Left forelimb (tissue), 1 donor: ENCODE results near the gene CMTM2.

Source experiments
- DNase-seq: peaks from one replicate; pipeline ENCODE4 v3.0.0-alpha.2; 2018; ENCODE audit warnings: low spot score

CMTM2 gene

GRCh38 chr16:66578651-66579531 is at the start of gene CMTM2:
Gene CMTM2 (plus strand): TSS chr16:66579463. CDS start chr16:66579608, 145 bp downstream.
- peak; percentile 75 for DNase-seq

DNA sequence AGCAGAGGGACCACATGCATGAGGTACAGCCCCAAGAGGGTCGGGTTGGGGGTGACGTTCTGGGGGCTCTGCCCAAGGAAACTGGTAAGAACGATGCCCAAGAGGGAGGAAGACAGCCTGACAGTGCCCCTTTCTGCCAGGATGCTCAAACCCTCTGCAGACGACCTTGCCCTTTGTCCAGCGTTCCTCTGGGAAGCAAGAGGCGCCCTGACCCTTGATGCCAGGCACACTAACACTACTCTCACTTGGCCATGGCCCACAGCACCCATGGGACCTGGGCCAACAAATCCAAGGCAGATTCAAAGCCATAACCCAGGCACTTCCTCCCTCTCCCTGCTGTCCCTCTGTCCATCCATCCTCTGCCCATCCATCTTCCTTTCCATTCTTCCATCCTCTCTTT is 49.8 kb upstream of the CMTM2 start:
- DNase-seq = peak; percentile 40

- no peak for DNase-seq
Measured at GRCh38 chr16:66534376-66534799, 44.9 kb upstream of the CMTM2 start.

- no peak for DNase-seq
Measured at GRCh38 chr16:66536525-66536924, 42.7 kb upstream of the CMTM2 start.

DNA sequence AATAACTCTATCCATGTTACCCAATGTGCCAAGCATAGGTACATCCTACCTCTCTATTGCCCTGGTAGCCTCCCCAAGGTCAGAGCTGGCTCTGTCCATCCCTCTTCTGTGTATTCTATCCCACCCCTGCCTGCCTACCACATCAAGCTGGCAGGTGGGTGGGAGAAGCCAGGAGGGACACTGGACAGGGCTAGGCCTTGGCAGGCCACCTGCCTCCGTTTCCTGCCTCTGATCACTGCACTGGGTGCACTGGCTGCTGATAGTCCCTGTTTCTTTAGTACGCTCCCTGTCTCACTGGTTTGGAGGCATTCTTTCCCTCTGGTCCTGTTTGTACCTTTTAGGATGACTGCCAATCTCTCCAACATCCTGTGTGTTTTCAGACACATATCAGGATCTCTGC is 42.0 kb upstream of the CMTM2 start:
- DNase-seq = no peak

GRCh38 chr16:66538910-66539309 is 40.4 kb upstream of the CMTM2 start:
- no peak for DNase-seq

DNA sequence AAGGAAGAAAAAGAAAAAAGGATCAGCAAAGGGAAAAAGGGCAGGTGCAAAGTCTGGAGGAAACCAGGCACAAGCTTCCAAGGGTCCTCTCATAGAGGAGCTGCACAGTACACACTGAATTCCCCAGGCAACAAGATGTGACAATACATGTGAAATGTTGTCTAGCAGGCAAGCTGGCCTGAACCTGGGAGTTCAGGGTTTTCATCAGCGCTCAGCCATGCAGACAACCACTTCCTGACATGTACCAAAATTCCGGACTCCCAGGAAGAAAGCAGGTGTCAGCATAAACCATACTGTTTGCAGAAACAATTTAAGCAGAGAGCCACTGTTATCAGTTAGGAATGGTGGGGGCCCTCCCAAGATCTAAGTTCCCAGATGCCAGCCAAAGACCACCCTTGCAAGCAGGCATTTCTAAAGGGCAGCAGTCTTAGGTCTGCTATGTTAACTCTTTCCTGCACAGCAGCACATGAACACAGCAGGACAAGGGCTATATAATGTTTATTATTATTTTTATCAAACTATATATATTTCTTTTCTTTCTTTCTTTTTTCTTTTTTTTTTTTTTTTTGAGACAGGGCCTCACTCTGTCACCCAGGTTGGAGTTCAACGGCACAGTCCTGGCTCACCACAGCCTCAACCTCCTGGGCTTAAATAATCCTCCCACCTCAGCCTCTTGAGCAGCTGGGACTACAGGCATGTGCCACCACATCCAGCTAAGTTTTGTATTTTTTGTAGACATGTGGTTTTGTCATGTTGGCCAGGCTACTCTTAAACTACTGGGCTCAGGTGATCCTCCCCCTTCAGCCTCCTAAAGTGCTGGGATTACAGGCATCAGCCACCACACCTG is 39.4 kb upstream of the CMTM2 start:
- no peak for DNase-seq

DNA sequence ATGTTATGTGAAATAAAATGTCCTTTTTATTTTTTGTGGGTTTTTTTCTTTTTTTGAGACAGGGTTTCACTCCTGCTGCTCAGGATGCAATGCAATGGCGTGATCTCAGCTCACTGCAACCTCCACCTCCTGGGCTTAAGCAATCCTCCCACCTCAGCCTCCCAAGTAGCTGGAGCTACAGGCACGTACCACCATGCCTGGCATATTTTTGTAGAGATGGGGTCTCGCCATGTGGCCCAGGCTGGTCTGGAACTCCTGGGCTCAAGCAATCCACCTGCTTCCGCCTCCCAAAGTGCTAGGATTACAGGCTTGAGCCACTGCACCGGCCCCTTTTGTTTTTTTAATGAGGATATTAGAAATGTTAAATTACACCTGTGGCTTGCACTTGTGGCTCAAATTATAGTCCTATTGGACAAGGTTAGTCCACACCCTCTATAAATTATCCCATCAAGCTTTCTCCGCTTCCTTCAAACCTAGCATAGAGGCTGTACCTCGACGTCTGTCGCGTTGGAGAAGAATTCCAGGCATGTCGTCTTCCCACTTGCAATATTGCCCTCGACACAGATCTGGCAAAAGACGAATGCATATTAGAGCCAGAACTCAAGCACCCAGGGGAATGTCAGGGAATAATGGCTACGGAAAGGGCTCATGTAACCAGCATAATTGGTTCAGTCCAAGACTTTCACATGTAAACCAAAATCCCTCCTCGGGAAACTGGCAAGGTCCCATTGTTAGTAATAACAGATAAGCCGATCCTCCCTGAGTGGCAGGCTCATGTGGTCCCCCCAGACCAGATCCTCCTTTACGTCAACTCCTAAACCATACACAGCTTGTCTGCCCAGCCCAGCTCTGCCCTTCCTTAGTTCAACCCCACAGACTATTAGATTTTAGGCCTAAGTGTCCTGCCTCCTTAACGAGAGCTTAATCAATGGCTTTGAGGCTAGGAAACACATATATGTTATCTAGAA is 37.6 kb upstream of the CMTM2 start:
- DNase-seq = no peak

DNA sequence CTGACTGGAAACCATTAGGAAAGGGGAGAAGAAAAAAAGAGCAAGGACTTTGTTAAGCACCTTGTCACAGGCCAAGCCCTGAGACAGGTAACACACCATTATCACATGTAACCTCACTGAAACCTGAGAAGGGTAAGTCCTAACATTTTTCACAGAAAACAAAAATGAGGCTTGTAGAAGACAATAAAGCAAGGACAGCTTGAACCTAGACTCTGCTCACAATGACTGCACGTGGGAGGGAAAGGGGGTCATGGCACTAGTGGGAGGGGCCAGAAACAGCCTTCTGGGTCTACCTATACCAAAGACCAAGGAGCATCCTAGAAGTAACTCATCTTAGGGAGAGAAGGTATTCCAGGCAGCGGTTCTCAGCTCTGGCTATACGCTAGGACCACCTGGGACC is 36.9 kb upstream of the CMTM2 start:
- DNase-seq = no peak

- DNase-seq = no peak
Measured at GRCh38 chr16:66543541-66543940, 35.7 kb upstream of the CMTM2 start.

DNA sequence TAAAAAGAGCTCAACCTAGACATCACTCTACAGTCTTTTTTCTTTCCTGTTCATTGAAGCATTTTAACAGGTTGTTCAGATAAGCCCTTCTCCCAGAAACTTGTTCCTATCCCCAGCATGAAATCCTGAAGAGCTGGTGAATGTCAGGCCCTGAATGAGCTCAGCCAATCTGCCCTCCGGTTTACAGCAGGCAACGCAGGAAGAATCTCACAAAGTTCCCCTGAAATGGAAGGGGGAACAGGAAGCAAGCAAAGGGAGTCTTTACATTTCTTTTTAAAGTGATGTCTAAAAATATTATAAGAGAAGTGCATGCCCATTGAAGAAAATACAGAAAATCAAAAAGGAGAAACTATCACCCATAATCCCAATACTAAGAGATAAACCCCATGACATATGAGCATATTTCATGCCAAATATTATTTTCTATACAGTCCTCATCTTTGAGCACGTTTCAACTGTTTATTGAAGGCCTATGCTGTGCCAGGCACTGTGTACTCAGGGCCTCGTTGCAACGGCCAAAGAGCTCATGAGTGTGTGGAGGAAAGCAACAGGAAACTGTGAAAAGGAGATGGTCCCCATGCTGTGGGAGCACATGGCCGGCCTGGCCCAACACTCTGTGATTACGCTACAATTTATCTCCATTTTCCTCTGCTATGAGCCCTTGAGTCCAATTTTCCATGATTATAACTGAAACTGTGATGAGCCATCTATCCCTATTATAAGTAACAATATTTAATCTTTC is 35.1 kb upstream of the CMTM2 start:
- DNase-seq = no peak

DNA sequence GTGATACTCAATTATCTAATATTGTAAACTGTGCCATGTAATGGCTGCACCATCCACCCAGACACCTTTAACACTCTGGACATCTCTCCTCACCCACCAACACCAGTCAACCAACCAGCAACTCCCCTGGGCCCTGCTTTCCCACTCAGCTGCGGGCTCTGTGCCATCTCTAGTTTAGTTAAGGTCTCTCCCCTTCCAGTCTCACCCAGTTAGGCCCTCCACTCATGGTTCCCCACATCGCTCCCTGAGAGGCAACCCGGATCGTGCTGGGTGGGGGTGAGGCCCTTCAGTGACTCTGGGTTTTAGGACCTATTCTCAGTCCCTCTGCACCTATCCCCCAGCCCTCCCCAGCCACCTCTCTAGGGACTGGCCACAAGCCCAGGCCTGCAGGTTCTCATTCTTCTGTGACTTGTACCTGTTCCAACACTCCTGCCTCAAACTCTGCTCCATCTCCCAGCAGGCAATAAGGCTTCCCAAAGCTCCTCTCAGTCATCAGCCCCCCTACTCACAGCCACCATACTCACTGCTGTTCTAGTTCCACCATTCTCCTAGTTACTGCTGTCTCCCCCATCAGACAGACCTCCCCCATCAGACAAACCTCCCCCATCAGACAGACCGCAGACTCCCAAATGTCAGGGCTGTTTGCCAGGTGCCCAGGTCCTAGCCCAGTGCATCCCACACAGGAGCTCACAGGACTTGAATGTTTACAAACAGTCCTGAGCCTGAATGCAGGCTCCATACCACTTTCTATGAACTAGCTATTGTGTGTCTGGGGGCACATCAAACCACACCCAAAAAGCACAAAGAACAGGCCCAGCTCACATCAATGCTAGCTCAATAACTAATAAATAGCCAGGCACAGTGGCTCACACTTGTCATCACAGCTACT is 31.9 kb upstream of the CMTM2 start:
- no peak for DNase-seq

- no peak for DNase-seq
Measured at GRCh38 chr16:66548068-66548467, 31.2 kb upstream of the CMTM2 start.

- no peak for DNase-seq
Measured at GRCh38 chr16:66548868-66549267, 30.4 kb upstream of the CMTM2 start.

DNA sequence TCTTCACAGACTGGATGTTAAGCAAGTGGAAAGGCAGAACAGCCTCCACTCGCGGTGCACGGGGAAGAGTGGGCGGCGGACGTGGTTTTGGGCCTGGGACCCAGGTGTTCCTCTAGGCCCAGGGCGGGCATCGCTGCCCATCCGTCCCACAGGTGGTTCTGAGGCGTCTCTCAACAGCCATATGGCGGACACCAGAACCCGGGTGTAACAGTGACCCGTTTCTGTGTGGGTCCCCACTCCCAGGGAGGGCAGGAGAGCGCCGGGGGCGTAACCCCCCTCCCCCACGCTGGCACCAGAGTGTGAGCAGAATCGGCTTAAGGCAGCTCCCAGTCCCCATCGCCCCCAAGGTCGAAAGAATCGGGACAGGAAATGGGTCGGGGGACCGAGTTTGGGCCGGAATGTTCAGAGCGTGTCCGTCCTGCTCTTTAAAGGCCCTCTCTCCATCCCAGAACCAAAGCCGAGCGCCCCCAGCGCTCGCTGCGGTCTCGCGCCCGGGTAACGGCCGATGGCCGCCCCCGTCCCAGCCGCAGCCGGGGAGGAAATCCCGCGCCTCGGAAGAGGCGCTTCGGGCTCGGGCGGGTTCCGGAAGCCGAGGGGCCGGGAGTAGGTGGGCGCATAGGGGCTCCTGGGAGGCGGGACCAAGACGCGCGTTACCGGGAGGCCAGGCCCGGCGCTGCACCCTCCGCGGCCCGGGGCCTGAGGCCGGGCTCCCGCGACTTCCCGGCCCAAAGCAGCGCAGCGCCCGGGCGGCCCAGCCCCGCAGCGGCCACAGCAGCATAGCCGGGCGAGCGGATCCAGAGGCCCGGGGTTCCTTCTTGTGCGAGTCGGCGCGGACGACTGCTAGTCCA is 29.8 kb upstream of the CMTM2 start, which contains the start of gene TK2:
TK2 (minus strand) TSS at position 839 of the 848 bp plus-strand sequence; CDS start at position 778, 61 bp downstream.
- DNase-seq = peak; percentile 91

GRCh38 chr16:66551348-66551759 is 27.9 kb upstream of the CMTM2 start:
- DNase-seq = no peak

DNA sequence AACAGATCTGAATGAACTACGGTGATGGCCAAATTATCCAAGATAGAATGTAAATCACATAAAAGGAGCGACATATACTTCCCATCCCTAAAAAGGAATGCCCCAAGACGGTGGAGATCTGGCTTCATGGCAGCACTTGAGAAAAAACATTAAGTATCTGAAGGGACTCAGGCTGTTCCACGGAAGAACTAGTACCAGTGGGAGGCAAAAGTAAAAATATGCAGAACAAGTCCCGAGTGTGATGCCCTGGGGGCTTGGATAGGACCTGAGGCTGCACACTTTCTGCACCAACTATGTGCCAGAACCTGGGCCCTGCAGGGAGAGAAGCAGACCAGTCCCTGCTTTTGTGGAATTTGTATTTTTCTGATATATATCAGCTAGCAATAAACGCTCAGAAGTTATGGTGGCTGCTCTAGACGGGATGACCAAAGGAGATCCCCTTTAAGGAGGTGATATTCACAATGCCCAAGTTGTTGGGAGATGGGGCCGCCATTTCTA is 27.4 kb upstream of the CMTM2 start:
- DNase-seq = no peak

DNA sequence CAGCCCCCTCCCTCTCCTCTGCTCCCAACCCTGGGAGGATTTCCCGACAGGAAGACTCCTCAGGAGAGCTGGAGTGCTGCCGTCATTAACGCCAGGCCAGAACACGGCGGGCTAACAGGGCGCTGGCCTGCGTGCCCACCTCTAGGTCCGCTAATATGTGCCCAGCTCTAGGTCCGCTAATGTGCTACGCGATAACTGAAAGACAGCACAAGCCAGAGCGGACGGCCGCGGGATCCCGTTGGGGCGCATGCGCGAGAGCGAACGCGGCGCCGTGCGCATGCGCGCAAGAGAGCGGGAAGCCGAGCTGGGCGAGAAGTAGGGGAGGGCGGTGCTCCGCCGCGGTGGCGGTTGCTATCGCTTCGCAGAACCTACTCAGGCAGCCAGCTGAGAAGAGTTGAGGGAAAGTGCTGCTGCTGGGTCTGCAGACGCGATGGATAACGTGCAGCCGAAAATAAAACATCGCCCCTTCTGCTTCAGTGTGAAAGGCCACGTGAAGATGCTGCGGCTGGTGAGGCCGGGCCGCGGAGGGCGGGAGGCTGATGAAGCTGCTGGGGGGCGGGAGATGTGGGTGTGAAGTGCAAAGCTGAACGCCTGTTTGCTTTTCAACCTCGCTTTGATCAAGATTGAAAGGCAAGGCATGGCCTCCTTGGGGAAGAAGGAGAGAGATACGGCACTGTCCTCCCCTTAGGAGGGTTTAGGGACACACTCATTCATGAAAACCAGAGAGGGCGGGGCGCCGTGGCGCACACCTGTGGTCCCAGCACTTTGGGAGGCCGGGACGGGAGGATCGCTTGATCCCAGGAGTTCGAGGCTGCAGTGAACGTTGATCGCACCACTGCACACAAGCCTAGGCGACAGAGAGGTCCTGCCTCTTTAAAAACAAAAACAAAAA is 26.7 kb upstream of the CMTM2 start, which contains the start of gene CKLF:
CKLF (plus strand) TSS at position 291 of the 892 bp plus-strand sequence; CDS start at position 431, 140 bp downstream.
- peak; percentile 95 for DNase-seq
